PFSK-1 (cell line): ENCODE data around the gene TMEM171.

Experiments
- FOXP2 ChIP-seq: optimal IDR thresholded peaks from 2 replicates; pipeline ENCODE3; 2011; ENCODE audit warnings: borderline replicate concordance, control low read depth, inconsistent platforms; ENCODE audit not compliant: insufficient read depth; ENCODE audit errors: extremely low read length, extremely low read depth
- POLR2AphosphoS5 ChIP-seq: IDR thresholded peaks from 2 replicates; pipeline ENCODE4 v1.6.1; 2012; ENCODE audit warnings: low read depth, mild to moderate bottlenecking, control low read depth, low read length, moderate library complexity
- SIN3A ChIP-seq: IDR thresholded peaks from 2 replicates; pipeline ENCODE4 v1.6.1; 2012; ENCODE audit warnings: mild to moderate bottlenecking, low read length, moderate library complexity, borderline replicate concordance; ENCODE audit not compliant: insufficient read depth
- TAF1 ChIP-seq: IDR thresholded peaks from 2 replicates; pipeline ENCODE4 v1.6.1; 2012; ENCODE audit warnings: low read length, control low read depth, borderline replicate concordance; ENCODE audit not compliant: insufficient read depth
- TF ChIP-seq, protein P1 (sequence below), 2 experiments: IDR thresholded peaks; 2 replicates each; pipeline versions ENCODE4 v1.6.1 to v1.8.0; 2011 to 2012; ENCODE audit warnings: low read depth in 2 of 2, low read length in 2 of 2, control low read depth in 1 of 2, inconsistent platforms in 1 of 2, mild to moderate bottlenecking in 1 of 2, moderate library complexity in 1 of 2; ENCODE audit not compliant: insufficient read depth in 1 of 2

The TMEM171 gene

DNA sequence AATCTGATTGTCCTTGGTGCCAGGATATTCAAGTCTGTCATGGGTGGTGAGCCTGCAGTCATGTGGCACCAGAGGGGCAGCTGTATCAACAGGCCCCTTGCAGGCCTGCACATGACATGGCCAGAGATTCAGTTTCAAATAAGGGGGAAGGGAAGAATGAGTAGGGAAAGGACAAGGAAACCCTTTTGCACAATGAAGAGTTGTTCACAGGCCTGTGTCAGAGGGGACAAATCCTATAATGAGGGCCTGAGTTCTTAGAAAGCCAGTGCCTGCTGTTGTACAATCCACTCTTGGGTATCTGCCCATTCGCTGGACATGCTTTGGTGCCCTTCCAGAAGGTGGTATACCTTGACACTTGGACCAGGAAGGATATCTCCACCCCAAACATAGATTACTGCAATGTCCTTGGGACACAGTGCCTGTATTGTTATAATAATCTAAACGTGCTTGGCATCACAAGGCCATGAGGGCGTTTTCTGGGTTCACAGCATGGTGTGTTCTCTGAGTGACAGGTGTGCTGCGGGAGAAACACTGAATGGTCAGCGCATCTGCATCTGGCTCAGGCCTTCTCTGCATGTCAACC lies 1.9 kb upstream of the TMEM171 start:
- TF ChIP-seq SIN3A = no peak
- no peak for TF ChIP-seq POLR2AphosphoS5
- no peak for TF ChIP-seq FOXP2
- no peak for TF ChIP-seq TAF1
- TF ChIP-seq, protein P1, sequence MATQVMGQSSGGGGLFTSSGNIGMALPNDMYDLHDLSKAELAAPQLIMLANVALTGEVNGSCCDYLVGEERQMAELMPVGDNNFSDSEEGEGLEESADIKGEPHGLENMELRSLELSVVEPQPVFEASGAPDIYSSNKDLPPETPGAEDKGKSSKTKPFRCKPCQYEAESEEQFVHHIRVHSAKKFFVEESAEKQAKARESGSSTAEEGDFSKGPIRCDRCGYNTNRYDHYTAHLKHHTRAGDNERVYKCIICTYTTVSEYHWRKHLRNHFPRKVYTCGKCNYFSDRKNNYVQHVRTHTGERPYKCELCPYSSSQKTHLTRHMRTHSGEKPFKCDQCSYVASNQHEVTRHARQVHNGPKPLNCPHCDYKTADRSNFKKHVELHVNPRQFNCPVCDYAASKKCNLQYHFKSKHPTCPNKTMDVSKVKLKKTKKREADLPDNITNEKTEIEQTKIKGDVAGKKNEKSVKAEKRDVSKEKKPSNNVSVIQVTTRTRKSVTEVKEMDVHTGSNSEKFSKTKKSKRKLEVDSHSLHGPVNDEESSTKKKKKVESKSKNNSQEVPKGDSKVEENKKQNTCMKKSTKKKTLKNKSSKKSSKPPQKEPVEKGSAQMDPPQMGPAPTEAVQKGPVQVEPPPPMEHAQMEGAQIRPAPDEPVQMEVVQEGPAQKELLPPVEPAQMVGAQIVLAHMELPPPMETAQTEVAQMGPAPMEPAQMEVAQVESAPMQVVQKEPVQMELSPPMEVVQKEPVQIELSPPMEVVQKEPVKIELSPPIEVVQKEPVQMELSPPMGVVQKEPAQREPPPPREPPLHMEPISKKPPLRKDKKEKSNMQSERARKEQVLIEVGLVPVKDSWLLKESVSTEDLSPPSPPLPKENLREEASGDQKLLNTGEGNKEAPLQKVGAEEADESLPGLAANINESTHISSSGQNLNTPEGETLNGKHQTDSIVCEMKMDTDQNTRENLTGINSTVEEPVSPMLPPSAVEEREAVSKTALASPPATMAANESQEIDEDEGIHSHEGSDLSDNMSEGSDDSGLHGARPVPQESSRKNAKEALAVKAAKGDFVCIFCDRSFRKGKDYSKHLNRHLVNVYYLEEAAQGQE (IDR thresholded peaks at IDR 0.05; ENCODE audit: insufficient read depth in 1 of 2, low read depth in 2 of 2, low read length in 2 of 2) = no peak

DNA sequence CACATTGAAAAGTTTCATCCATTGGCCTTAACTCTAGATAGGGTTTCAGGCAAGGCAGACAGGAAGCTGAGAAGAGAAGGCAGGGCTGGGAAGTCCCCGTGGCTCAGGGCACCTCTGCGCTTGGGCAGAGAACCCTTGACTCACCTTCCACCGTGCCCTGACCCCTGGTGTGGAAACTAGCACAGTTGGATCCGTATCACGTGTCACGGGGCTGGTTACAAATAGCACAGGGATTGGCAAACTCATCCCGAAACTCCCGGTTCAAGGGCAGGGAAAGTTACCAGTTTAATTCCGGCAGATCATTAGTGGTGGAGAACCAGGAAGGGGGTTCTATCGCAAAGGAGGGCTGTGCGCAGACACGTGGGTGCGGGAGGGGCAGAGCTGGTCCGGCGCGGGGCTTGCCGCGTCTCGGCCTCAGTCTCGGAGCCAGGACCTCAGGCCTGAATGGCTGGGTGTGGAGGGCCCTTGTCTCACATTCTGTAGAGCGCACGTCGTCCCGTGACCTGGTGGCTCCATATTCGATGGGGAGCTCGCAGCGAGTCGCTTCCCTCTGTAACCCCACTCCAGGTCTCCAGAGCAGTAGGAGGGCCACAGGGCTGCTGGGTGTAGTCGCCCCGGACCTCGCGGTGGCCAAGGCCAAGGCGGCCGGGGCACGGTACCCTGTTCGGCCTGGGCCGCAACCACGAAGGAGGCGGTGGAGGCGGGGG lies 771 bp upstream of the TMEM171 start:
- TF ChIP-seq, protein P1 (IDR thresholded peaks at IDR 0.05; ENCODE audit: insufficient read depth in 1 of 2, low read depth in 2 of 2, low read length in 2 of 2) = no peak
- TF ChIP-seq FOXP2 (no peak), SIN3A (no peak), TAF1 (no peak), POLR2AphosphoS5 (no peak)

DNA sequence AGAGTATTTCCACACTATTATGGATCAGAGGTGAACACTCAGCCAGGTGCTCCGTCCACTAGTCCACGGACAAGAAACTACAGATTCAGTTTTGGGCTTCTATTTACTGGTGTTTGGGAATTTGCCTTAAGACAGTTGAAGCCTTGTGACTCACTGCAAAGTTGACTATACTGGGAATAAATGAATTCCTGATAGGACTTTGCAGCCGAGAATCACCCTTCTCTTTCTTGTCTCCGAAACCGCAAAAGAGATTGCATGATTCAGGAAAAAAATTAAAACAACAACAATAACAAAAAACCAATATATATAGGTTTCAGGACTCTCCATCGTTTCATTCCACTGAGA lies 716 bp downstream of the TMEM171 start:
- TF ChIP-seq SIN3A (no peak), TAF1 (no peak), FOXP2 (no peak), POLR2AphosphoS5 (no peak)
- TF ChIP-seq, protein P1 (IDR thresholded peaks at IDR 0.05; ENCODE audit: insufficient read depth in 1 of 2, low read depth in 2 of 2, low read length in 2 of 2) = no peak

DNA sequence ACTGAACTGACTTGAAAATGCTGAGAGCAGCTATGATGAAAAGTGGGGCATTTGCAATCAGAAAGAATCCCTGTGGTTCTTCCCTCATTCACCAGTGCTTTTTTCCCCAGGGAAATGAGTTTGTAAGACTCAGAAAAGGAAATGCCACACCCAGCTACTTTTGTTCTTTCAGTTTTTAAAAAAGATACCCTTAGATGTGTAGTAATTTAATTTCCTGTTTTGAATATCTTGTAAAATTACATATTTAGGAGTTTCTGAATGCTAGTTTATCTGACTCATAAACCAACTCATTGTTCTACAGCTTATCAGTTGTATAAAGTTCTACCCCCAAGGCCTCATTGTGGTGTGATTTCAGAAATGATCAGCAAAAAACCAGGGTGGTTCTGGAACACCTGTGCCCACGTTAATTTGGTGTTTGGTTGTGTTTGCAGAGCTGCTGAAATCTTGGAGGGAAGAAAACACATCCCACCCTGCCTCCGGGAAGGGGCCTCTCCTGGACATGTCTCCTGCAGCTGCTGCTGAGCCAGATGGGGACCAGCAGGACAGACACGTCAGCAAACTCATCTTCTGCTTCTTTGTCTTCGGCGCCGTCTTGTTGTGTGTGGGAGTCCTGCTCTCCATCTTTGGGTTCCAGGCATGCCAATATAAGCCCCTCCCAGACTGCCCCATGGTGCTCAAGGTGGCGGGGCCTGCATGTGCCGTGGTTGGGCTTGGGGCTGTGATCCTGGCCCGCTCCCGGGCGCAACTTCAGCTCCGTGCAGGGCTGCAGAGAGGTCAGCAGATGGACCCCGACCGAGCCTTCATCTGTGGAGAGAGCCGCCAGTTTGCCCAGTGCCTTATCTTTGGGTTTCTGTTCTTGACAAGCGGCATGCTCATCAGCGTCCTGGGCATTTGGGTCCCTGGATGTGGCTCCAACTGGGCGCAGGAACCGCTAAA lies 2.8 kb downstream of the TMEM171 start:
- TF ChIP-seq, protein P1 (IDR thresholded peaks at IDR 0.05; ENCODE audit: insufficient read depth in 1 of 2, low read depth in 2 of 2, low read length in 2 of 2) = no peak
- TF ChIP-seq TAF1 = no peak
- no peak for TF ChIP-seq SIN3A
- no peak for TF ChIP-seq POLR2AphosphoS5
- TF ChIP-seq FOXP2 = no peak
